HEK293 (cell line): Measurements from ENCODE around the gene HSDL1.

Experiments used
- BCL11A ChIP-seq: fragments of 450-650 bp; formaldehyde crosslinking; IDR thresholded peaks from 2 replicates; pipeline ENCODE4 v1.5.1; 2016; ENCODE audit warnings: low read depth, missing biosample characterization, missing genetic modification characterization
- KLF16 ChIP-seq: fragments of 450-650 bp; formaldehyde crosslinking; IDR thresholded peaks from 2 replicates; pipeline ENCODE4 v1.5.1; 2017; ENCODE audit warnings: missing biosample characterization, missing genetic modification characterization
- MEIS1 ChIP-seq: sonication (generic); formaldehyde crosslinking; IDR thresholded peaks from 2 replicates; pipeline ENCODE4 v1.8.1; 2022; ENCODE audit warnings: missing genetic modification reagents, mild to moderate bottlenecking, borderline replicate concordance
- REST ChIP-seq: fragments of 450-650 bp; formaldehyde crosslinking; IDR thresholded peaks from 2 replicates; pipeline ENCODE4 v1.5.1; 2016; ENCODE audit warnings: missing biosample characterization, missing genetic modification characterization
- SETDB1 ChIP-seq: IDR thresholded peaks from one replicate; pipeline ENCODE4 v1.6.1; 2017; ENCODE audit warnings: mild to moderate bottlenecking, low read length, moderate library complexity, mixed read lengths; ENCODE audit not compliant: insufficient read length
- ZNF175 ChIP-seq: fragments of 450-650 bp; formaldehyde crosslinking; IDR thresholded peaks from 2 replicates; pipeline ENCODE4 v1.5.1; 2016; ENCODE audit warnings: missing biosample characterization, missing genetic modification characterization
- ZNF211 ChIP-seq: fragments of 450-650 bp; formaldehyde crosslinking; IDR thresholded peaks from 2 replicates; pipeline ENCODE4 v1.5.1; 2016; ENCODE audit warnings: low read depth, missing biosample characterization, missing genetic modification characterization
- ZNF292 ChIP-seq: fragments of 450-650 bp; formaldehyde crosslinking; IDR thresholded peaks from 2 replicates; pipeline ENCODE4 v1.5.1; 2016; ENCODE audit warnings: low read depth, missing biosample characterization, missing genetic modification characterization, borderline replicate concordance
- ZNF639 ChIP-seq: fragments of 450-650 bp; formaldehyde crosslinking; IDR thresholded peaks from 2 replicates; pipeline ENCODE4 v1.5.1; 2016; ENCODE audit warnings: missing biosample characterization, missing genetic modification characterization
- ZNF658 ChIP-seq: fragments of 450-650 bp; formaldehyde crosslinking; IDR thresholded peaks from 2 replicates; pipeline ENCODE4; 2016; ENCODE audit warnings: missing biosample characterization, missing genetic modification characterization
- ZNF792 ChIP-seq: fragments of 450-650 bp; formaldehyde crosslinking; IDR thresholded peaks from 2 replicates; pipeline ENCODE4 v1.5.1; 2016; ENCODE audit warnings: missing biosample characterization, missing genetic modification characterization
- TF ChIP-seq, protein P1 (sequence below): fragments of 450-650 bp; formaldehyde crosslinking; IDR thresholded peaks from 2 replicates; pipeline ENCODE4 v1.5.1; 2016; ENCODE audit warnings: missing biosample characterization, missing genetic modification characterization
- TF ChIP-seq, protein P2 (sequence below): fragments of 450-650 bp; formaldehyde crosslinking; IDR thresholded peaks from 2 replicates; pipeline ENCODE4 v1.5.1; 2016; ENCODE audit warnings: missing biosample characterization, missing genetic modification characterization, borderline replicate concordance

- TF ChIP-seq, protein P1, sequence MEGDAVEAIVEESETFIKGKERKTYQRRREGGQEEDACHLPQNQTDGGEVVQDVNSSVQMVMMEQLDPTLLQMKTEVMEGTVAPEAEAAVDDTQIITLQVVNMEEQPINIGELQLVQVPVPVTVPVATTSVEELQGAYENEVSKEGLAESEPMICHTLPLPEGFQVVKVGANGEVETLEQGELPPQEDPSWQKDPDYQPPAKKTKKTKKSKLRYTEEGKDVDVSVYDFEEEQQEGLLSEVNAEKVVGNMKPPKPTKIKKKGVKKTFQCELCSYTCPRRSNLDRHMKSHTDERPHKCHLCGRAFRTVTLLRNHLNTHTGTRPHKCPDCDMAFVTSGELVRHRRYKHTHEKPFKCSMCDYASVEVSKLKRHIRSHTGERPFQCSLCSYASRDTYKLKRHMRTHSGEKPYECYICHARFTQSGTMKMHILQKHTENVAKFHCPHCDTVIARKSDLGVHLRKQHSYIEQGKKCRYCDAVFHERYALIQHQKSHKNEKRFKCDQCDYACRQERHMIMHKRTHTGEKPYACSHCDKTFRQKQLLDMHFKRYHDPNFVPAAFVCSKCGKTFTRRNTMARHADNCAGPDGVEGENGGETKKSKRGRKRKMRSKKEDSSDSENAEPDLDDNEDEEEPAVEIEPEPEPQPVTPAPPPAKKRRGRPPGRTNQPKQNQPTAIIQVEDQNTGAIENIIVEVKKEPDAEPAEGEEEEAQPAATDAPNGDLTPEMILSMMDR (tag by site-specific recombination): peak; percentile 76
- no peak for TF ChIP-seq ZNF658 (tag by site-specific recombination)
- no peak for TF ChIP-seq SETDB1
- TF ChIP-seq ZNF175 (tag by site-specific recombination): no peak
- TF ChIP-seq, protein P2, sequence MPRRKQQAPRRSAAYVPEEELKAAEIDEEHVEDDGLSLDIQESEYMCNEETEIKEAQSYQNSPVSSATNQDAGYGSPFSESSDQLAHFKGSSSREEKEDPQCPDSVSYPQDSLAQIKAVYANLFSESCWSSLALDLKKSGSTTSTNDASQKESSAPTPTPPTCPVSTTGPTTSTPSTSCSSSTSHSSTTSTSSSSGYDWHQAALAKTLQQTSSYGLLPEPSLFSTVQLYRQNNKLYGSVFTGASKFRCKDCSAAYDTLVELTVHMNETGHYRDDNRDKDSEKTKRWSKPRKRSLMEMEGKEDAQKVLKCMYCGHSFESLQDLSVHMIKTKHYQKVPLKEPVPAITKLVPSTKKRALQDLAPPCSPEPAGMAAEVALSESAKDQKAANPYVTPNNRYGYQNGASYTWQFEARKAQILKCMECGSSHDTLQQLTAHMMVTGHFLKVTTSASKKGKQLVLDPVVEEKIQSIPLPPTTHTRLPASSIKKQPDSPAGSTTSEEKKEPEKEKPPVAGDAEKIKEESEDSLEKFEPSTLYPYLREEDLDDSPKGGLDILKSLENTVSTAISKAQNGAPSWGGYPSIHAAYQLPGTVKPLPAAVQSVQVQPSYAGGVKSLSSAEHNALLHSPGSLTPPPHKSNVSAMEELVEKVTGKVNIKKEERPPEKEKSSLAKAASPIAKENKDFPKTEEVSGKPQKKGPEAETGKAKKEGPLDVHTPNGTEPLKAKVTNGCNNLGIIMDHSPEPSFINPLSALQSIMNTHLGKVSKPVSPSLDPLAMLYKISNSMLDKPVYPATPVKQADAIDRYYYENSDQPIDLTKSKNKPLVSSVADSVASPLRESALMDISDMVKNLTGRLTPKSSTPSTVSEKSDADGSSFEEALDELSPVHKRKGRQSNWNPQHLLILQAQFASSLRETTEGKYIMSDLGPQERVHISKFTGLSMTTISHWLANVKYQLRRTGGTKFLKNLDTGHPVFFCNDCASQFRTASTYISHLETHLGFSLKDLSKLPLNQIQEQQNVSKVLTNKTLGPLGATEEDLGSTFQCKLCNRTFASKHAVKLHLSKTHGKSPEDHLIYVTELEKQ (tag by site-specific recombination): no peak
- no peak for TF ChIP-seq ZNF292
- no peak for TF ChIP-seq ZNF792 (tag by site-specific recombination)
- no peak for TF ChIP-seq BCL11A (tag by site-specific recombination)
- TF ChIP-seq REST (tag by site-specific recombination): no peak
- TF ChIP-seq KLF16: no peak
- no peak for TF ChIP-seq ZNF211 (tag by site-specific recombination)
- no peak for TF ChIP-seq MEIS1 (CRISPR knock-in tag)
- TF ChIP-seq ZNF639 (tag by site-specific recombination): no peak
Observed at GRCh38 chr16:84141143-84141670, 3.8 kb downstream of the HSDL1 start.
